Skeletal muscle tissue (tissue), 4 donors: Measurements from ENCODE around the gene PDE11A. TPM values are rescaled to one million over a fixed set of nuclear protein-coding genes. Genes with fewer than 3 reads are reported as not detected.
"Not testable (repeated sequence)": the region's sequence is repeated elsewhere in the genome, so short reads cannot be mapped to it uniquely, and the experiment has no call there.

Experiments
- H3K27ac ChIP-seq: one replicate; pipeline ENCODE4 v1.7.0; 2013; ENCODE audit warnings: mild to moderate bottlenecking, low read depth, low read length, inconsistent platforms
- H3K27me3 ChIP-seq, 3 donors: one replicate each; pipeline ENCODE4 v1.7.0; 2013; ENCODE audit warnings: low read length in 3 of 3; ENCODE audit not compliant: control insufficient read depth in 3 of 3, insufficient read depth in 3 of 3
- H3K36me3 ChIP-seq, 3 donors: one replicate each; pipeline ENCODE4 v1.7.0; 2013; ENCODE audit warnings: low read length in 3 of 3; ENCODE audit not compliant: control insufficient read depth in 3 of 3, insufficient read depth in 3 of 3
- H3K4me1 ChIP-seq, 3 donors: one replicate each; pipeline ENCODE4 v1.7.0; 2013; ENCODE audit warnings: low read length in 3 of 3, mild to moderate bottlenecking in 3 of 3; ENCODE audit not compliant: control insufficient read depth in 3 of 3, insufficient read depth in 3 of 3
- H3K4me3 ChIP-seq, 3 donors: one replicate each; pipeline ENCODE4 v1.7.0; 2013; ENCODE audit warnings: low read length in 3 of 3
- H3K9ac ChIP-seq, 3 donors: one replicate each; pipeline ENCODE4 v1.7.0; 2013; ENCODE audit warnings: low read length in 3 of 3, mild to moderate bottlenecking in 3 of 3, moderate library complexity in 2 of 3, low read depth in 1 of 3
- H3K9me3 ChIP-seq, 3 donors: one replicate each; pipeline ENCODE4 v1.7.0; 2013; ENCODE audit warnings: low read length in 3 of 3; ENCODE audit not compliant: control insufficient read depth in 3 of 3
- total RNA-seq: library from RNA; depleted of rRNA; stranded (reverse); fragments of >200 nt; gene quantifications from one replicate; pipeline ENCODE4 v1.2.3, GENCODE V29; 2014
- donor health status: Osteomylitis.

The PDE11A gene
- total RNA-seq, 1 donor from 2014 or later: 1.0 TPM

DNA sequence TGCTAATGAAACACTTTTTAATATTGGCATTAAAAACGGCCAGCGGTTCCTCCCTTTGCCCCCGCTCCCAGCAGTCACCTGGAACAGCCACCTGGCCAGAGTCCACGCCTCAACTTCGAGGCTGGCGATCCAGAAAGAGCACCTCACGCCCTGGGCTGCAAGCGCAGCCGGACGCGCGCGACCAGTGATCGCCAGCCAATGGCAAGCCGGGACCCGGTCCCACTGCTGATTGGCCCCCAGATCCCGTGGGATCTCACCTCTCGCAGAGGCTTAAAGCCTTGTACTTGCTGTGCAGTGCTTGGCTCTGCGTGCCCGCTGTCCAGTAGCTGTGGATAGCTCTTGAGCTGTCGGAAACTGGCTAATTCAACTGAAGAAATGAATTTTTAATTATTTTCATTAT, 35.6 kb upstream of the PDE11A start:
- no peaks in the 10 kb centered on the region for H3K9me3 ChIP-seq
- no peaks in the 10 kb centered on the region for H3K27me3 ChIP-seq

GRCh38 chr2:178106053-178106452, 33.5 kb upstream of the PDE11A start:
- no peaks in the 10 kb centered on the region for H3K36me3 ChIP-seq
- H3K4me1 ChIP-seq: no peaks in the 10 kb centered on the region
- no peak overlapping the region for H3K9ac ChIP-seq
- H3K27me3 ChIP-seq: no peaks in the 10 kb centered on the region
- H3K27ac ChIP-seq: no peak overlapping the region
- H3K4me3 ChIP-seq: no peak overlapping the region
- H3K9me3 ChIP-seq: no peaks in the 10 kb centered on the region

More for the DNA sequence above, 35.6 kb upstream of the PDE11A start:
- Histone ChIP-seq H3K36me3 (peaks cover 0 to 3% (median 0%) of the 10 kb centered on the region in 3 donors), H3K9ac (no peak overlapping the region), H3K4me1 (peaks cover 6 to 11% (median 6%) of the 10 kb centered on the region in 3 donors), H3K4me3 (no peak overlapping the region), H3K27ac (no peak overlapping the region)

GRCh38 chr2:178105566-178105965, 33.0 kb upstream of the PDE11A start:
- Histone ChIP-seq H3K9ac (no peak overlapping the region), H3K27me3 (no peaks in the 10 kb centered on the region), H3K4me1 (no peaks in the 10 kb centered on the region), H3K36me3 (no peaks in the 10 kb centered on the region), H3K9me3 (no peaks in the 10 kb centered on the region), H3K27ac (no peak overlapping the region), H3K4me3 (no peak overlapping the region)

GRCh38 chr2:178101321-178102079, 28.9 kb upstream of the PDE11A start:
- Histone ChIP-seq H3K9ac (no peak overlapping the region), H3K27ac (no peak overlapping the region), H3K27me3 (no peaks in the 10 kb centered on the region), H3K36me3 (no peaks in the 10 kb centered on the region), H3K4me1 (no peaks in the 10 kb centered on the region), H3K4me3 (no peak overlapping the region), H3K9me3 (no peaks in the 10 kb centered on the region)

DNA sequence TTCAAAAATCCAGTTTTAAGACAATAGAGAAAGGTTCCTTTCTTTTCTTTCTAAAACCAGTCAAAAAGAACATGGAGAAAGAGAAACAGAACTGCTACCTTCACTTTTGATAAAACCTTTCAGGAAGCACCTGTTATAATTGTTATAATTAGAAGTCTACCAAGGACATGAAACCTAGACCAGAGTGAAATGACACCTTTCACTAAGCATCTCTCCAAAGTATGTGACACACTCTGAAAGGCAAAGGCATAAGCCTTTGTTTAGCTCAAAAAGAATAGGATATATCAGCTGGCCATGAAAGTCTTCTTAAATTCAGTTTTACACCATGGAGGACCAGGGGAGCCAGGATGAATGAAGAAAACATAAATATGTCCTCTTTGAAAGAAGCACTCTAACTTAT, 20.9 kb upstream of the PDE11A start:
- Histone ChIP-seq H3K4me3 (no peak overlapping the region), H3K9me3 (no peaks in the 10 kb centered on the region), H3K4me1 (peaks cover 0 to 2% (median 0%) of the 10 kb centered on the region in 3 donors)

GRCh38 chr2:178088774-178089270, 16.2 kb upstream of the PDE11A start:
- Histone ChIP-seq H3K36me3 (no peaks in the 10 kb centered on the region), H3K9ac (no peak overlapping the region), H3K27ac (no peak overlapping the region), H3K4me3 (no peak overlapping the region), H3K4me1 (peaks cover 0 to 2% (median 0%) of the 10 kb centered on the region in 3 donors), H3K27me3 (no peaks in the 10 kb centered on the region), H3K9me3 (no peaks in the 10 kb centered on the region)

More for the DNA sequence above, 20.9 kb upstream of the PDE11A start:
- no peak overlapping the region for H3K27ac ChIP-seq
- no peaks in the 10 kb centered on the region for H3K36me3 ChIP-seq
- no peak overlapping the region for H3K9ac ChIP-seq
- no peaks in the 10 kb centered on the region for H3K27me3 ChIP-seq

DNA sequence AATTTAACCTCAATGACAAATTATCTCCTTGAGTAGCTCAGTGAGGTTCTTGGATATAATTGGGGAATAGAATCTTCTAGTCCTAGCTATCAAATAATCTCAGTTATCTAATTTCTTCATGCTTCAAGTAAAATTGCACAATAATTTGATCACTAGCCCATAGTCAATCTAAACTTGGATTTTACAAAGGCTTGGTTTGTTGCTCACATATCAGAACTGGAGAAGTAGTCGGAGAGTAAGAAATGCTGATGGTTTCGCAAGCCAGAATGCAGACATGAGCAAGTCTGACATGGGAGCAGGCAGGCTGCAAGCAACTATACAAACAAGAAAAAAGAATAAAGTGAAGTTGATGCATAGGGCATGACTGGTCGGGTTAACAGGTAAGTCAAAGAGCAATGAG, 11.7 kb upstream of the PDE11A start:
- H3K4me3 ChIP-seq: no peak overlapping the region
- no peak overlapping the region for H3K9ac ChIP-seq
- H3K36me3 ChIP-seq: no peaks in the 10 kb centered on the region
- H3K4me1 ChIP-seq: peaks cover 0 to under 1% (median 0%) of the 10 kb centered on the region in 3 donors
- H3K27me3 ChIP-seq: no peaks in the 10 kb centered on the region
- no peaks in the 10 kb centered on the region for H3K9me3 ChIP-seq
- no peak overlapping the region for H3K27ac ChIP-seq

- Histone ChIP-seq H3K27me3 (no peaks in the 10 kb centered on the region), H3K9me3 (no peaks in the 10 kb centered on the region), H3K4me3 (no peak overlapping the region), H3K4me1 (no peaks in the 10 kb centered on the region), H3K27ac (no peak overlapping the region), H3K36me3 (no peaks in the 10 kb centered on the region), H3K9ac (no peak overlapping the region)
Measured at GRCh38 chr2:178082408-178083045, 9.9 kb upstream of the PDE11A start.

GRCh38 chr2:178079279-178079678, 6.7 kb upstream of the PDE11A start:
- H3K4me3 ChIP-seq, H3K27ac ChIP-seq, H3K27me3 ChIP-seq, H3K36me3 ChIP-seq, H3K9me3 ChIP-seq, H3K9ac ChIP-seq, H3K4me1 ChIP-seq: not testable (repeated sequence)

DNA sequence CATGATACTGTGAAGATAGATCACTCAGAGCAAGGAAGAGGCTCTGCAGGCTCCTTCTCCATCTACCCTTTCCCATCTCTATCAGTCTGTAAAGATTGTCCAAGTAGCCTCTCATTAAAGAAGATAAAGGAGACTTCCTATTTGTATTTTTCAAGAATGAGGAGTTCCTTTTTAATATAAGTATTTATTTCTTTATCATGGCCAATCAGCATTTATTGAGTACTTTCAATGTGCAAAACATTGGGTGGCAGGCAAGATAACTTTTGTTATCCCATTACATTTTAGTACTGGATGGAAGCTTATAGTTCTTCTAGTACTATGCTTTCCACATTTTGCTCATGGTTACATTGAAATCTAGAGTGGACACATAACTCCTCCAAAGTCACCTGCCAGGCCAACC, 3.6 kb upstream of the PDE11A start:
- no peaks in the 10 kb centered on the region for H3K9me3 ChIP-seq
- peaks cover 7 to 14% (median 12%) of the 10 kb centered on the region in 3 donors for H3K4me1 ChIP-seq
- no peak overlapping the region for H3K4me3 ChIP-seq
- no peaks in the 10 kb centered on the region for H3K27me3 ChIP-seq
- H3K36me3 ChIP-seq: no peaks in the 10 kb centered on the region
- no peak overlapping the region for H3K9ac ChIP-seq
- no peak overlapping the region for H3K27ac ChIP-seq
